Neural progenitor cell (in vitro differentiated cells): ENCODE measurements around the gene NDUFB5.

Experiments used
- CTCF ChIP-seq: fragments of 200-600 bp; sonication (generic); IDR thresholded peaks from 2 replicates; pipeline ENCODE4 v1.5.1; 2017; ENCODE audit warnings: antibody characterized with exemption, mild to moderate bottlenecking
- EZH2phosphoT487 ChIP-seq: fragments of 200-600 bp; sonication (generic); IDR thresholded peaks from 2 replicates; pipeline ENCODE4 v1.6.1; 2017; ENCODE audit warnings: antibody characterized with exemption

GRCh38 chr3:179655236-179655635 is 50.6 kb downstream of the NDUFB5 start:
- TF ChIP-seq EZH2phosphoT487 (no peak), CTCF (no peak)
